GM18867 (cell line): ENCODE measurements around the gene DMRT3.
"Not testable (repeated sequence)": the region's sequence is repeated elsewhere in the genome, so short reads cannot be mapped to it uniquely, and the experiment has no call there.

ENCODE experiments used
- ATAC-seq: cut with Tn5 transposase; IDR thresholded peaks from one replicate; pipeline ENCODE4 v1.9.1; 2021; ENCODE audit warnings: mild to moderate bottlenecking, moderate library complexity; ENCODE audit not compliant: unreplicated experiment

The DMRT3 gene

GRCh38 chr9:998299-999110, 22.1 kb downstream of the DMRT3 start:
- not testable (repeated sequence) for ATAC-seq

GRCh38 chr9:1001838-1002237, 25.4 kb downstream of the DMRT3 start:
- ATAC-seq, result no peak

- no peak for ATAC-seq
These were observed 26.2 kb downstream of the DMRT3 start for GRCh38 chr9:1002678-1003077.

GRCh38 chr9:1005043-1005667, 28.7 kb downstream of the DMRT3 start:
- ATAC-seq, result peak; percentile 64

GRCh38 chr9:1007312-1007711, 30.9 kb downstream of the DMRT3 start:
- ATAC-seq, result no peak

- ATAC-seq, result no peak
These were observed 31.8 kb downstream of the DMRT3 start for GRCh38 chr9:1008216-1008615.

- ATAC-seq, result peak; percentile 93
These were observed 32.7 kb downstream of the DMRT3 start for GRCh38 chr9:1009101-1009707.

- no peak for ATAC-seq
These were observed 36.6 kb downstream of the DMRT3 start for GRCh38 chr9:1013021-1013420.

GRCh38 chr9:1014225-1014624, 37.8 kb downstream of the DMRT3 start:
- no peak for ATAC-seq

- no peak for ATAC-seq
These were observed 38.2 kb downstream of the DMRT3 start for GRCh38 chr9:1014640-1015039.

GRCh38 chr9:1018121-1018520, 41.7 kb downstream of the DMRT3 start:
- peak; percentile 66 for ATAC-seq

GRCh38 chr9:1024112-1024511, 47.7 kb downstream of the DMRT3 start:
- no peak for ATAC-seq

- no peak for ATAC-seq
These were observed 48.7 kb downstream of the DMRT3 start for GRCh38 chr9:1025131-1025530.

- ATAC-seq, result no peak
These were observed 49.8 kb downstream of the DMRT3 start for GRCh38 chr9:1026219-1026618.

- no peak for ATAC-seq
These were observed 52.2 kb downstream of the DMRT3 start for GRCh38 chr9:1028501-1029190.

GRCh38 chr9:1031951-1032601, 55.6 kb downstream of the DMRT3 start:
- ATAC-seq, result no peak

GRCh38 chr9:1034271-1034670, 57.8 kb downstream of the DMRT3 start:
- ATAC-seq, result no peak

- ATAC-seq, result no peak
These were observed 63.1 kb downstream of the DMRT3 start for GRCh38 chr9:1039589-1039988.
